Fibroblast of lung (primary cell): ENCODE data around the gene CATSPERZ. TPM values are rescaled to one million over a fixed set of nuclear protein-coding genes. Genes with fewer than 3 reads are reported as not detected.
A peak's percentile ranks its signal among the peaks of the same experiment; 100 is the strongest.

ENCODE experiments used
- DNase-seq, 2 donors: peaks; one replicate each; pipeline versions ENCODE4 v3.0.0 to v3.0.0-alpha.2; 2010; ENCODE audit warnings: low read depth in 2 of 2
- H2AFZ ChIP-seq: 2 replicates; pipeline ENCODE4 v1.5.1; 2012; ENCODE audit warnings: low read length, control low read depth, inconsistent platforms
- H3K27ac ChIP-seq: 2 replicates; pipeline ENCODE4 v1.5.1; 2011; ENCODE audit warnings: low read length, control low read depth; ENCODE audit not compliant: insufficient read depth
- H3K27me3 ChIP-seq: 2 replicates; pipeline ENCODE4 v1.5.1; 2011; ENCODE audit warnings: mild to moderate bottlenecking, low read length; ENCODE audit not compliant: control insufficient read depth, insufficient read depth
- H3K36me3 ChIP-seq: 2 replicates; pipeline ENCODE4 v1.5.1; 2011; ENCODE audit warnings: low read length; ENCODE audit not compliant: control insufficient read depth, insufficient read depth
- H3K4me1 ChIP-seq: 2 replicates; pipeline ENCODE4 v1.5.1; 2011; ENCODE audit warnings: low read length; ENCODE audit not compliant: control insufficient read depth, insufficient read depth; ENCODE audit errors: extremely low read depth
- H3K4me2 ChIP-seq: 2 replicates; pipeline ENCODE4 v1.5.1; 2011; ENCODE audit warnings: low read length, control low read depth; ENCODE audit not compliant: insufficient read depth; ENCODE audit errors: extremely low read depth
- H3K4me3 ChIP-seq, 4 experiments: fragments of 200-600 bp in 1 of 4; sonication (generic) in 1 of 4; replicated peaks in 1 of 4; 2 replicates each; pipeline ENCODE4 v1.5.1; 2011 to 2016; ENCODE audit warnings: low read length in 4 of 4, low read depth in 3 of 4, mild to moderate bottlenecking in 3 of 4, control low read depth in 2 of 4, inconsistent platforms in 1 of 4, mixed read lengths in 1 of 4; ENCODE audit not compliant: insufficient read depth in 1 of 4; ENCODE audit errors: control extremely low read depth in 1 of 4
- H3K79me2 ChIP-seq: 2 replicates; pipeline ENCODE4 v1.5.1; 2012; ENCODE audit warnings: mild to moderate bottlenecking, low read length, inconsistent platforms; ENCODE audit not compliant: control insufficient read depth, insufficient read depth
- H3K9ac ChIP-seq: 2 replicates; pipeline ENCODE4 v1.5.1; 2011; ENCODE audit warnings: mild to moderate bottlenecking, low read length, control low read depth; ENCODE audit not compliant: insufficient read depth
- H3K9me3 ChIP-seq: 2 replicates; pipeline ENCODE4 v1.5.1; 2012; ENCODE audit warnings: low read depth, low read length; ENCODE audit not compliant: control insufficient read depth, insufficient read depth
- H4K20me1 ChIP-seq: 2 replicates; pipeline ENCODE4 v1.5.1; 2011; ENCODE audit warnings: low read length; ENCODE audit not compliant: control insufficient read depth, insufficient read depth; ENCODE audit errors: extremely low read depth
- EZH2 ChIP-seq: IDR thresholded peaks from 2 replicates; pipeline ENCODE4 v1.5.1; 2012; ENCODE audit warnings: low read length, control low read depth, mild to moderate bottlenecking; ENCODE audit errors: missing control alignments
- polyA plus RNA-seq, 2 donors: library from polyadenylated mRNA; depleted of rRNA in 1 of 2; stranded (reverse) in 1 of 2; unstranded in 1 of 2; fragments of >200 nt; gene quantifications; 2 replicates each; pipeline ENCODE4 v1.2.1, GENCODE V29; 2011 to 2012; ENCODE audit warnings: missing spikeins in 1 of 2
- total RNA-seq: library from RNA; depleted of rRNA; stranded (reverse); fragments of >200 nt; gene quantifications from 2 replicates; pipeline ENCODE4 v1.2.1, GENCODE V29; 2014
- TF ChIP-seq, protein P1 (sequence below), 2 donors: IDR thresholded peaks in 1 of 2; conservative IDR thresholded peaks in 1 of 2; 1 replicate in 1 of 2; 2 replicates in 1 of 2; pipeline ENCODE4 v1.5.1; 2011 to 2012; ENCODE audit warnings: low read length in 2 of 2, control low read depth in 1 of 2, inconsistent platforms in 1 of 2, low read depth in 1 of 2, mild to moderate bottlenecking in 1 of 2

Gene CATSPERZ
- total and polyA plus RNA-seq, 2 donors (not counting 1 experiment from before 2014, with no cell fraction given), result 0.33 TPM; not detected in 1

DNA sequence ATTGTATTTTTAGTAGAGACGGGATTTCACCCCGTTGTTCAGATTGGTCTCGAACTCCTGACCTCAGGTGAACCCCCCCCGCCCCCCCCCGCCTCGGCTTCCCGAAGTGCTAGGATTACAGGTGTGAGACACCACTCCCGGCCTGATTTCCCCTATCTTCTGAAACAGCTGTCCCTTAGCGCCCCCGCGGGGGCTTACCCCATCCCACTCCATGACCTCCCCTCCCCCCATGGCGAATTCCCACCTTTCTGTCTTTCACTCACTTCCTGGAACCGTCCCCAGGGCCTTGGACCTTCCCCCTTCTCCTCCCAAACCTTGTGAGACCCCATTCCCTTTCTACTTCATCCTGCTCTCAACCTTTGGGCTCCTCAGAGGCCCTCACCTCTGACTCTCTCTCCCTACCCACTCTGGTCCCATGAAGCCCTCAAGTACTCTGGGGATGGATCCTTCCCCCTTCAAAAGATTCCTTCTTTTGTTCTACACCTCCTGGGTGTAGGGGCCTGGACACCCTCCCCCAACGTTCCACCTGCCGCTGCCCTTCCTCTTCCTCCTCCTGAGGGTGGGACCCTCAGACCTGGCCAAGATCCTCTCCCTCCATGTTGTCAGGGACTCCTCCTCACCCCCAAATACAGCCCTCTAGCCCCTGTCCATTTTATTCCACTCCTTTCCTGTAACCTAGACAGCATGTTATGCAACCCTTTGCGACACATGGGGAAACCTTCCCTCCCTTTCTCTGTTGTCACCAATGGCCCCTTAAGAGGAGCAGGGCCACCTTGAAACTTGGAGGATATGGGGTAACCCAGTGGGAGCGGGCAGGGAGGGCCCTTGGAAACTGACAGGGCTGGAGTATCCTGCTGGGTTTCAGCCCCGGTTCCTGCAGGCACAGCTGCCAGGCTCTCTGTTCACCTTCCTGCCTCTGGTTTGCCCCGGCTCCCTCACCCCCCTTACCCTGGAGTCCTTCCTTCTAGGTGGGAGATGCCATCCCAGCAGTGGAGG, 18.9 kb downstream of the CATSPERZ start:
- peaks cover 13% of the 10 kb centered on the region for H3K79me2 ChIP-seq
- no peaks in the 10 kb centered on the region for H3K9me3 ChIP-seq
- no peaks in the 10 kb centered on the region for H3K4me1 ChIP-seq
- H3K36me3 ChIP-seq, result peaks cover 14% of the 10 kb centered on the region
- peak overlapping the region; percentile 93 for H3K4me2 ChIP-seq
- peak overlapping the region; percentile 92 for H3K9ac ChIP-seq
- no peak overlapping the region for H3K27ac ChIP-seq
- peak overlapping the region; percentile 73 to 97 (median 76) for H3K4me3 ChIP-seq
- TF ChIP-seq, protein P1, sequence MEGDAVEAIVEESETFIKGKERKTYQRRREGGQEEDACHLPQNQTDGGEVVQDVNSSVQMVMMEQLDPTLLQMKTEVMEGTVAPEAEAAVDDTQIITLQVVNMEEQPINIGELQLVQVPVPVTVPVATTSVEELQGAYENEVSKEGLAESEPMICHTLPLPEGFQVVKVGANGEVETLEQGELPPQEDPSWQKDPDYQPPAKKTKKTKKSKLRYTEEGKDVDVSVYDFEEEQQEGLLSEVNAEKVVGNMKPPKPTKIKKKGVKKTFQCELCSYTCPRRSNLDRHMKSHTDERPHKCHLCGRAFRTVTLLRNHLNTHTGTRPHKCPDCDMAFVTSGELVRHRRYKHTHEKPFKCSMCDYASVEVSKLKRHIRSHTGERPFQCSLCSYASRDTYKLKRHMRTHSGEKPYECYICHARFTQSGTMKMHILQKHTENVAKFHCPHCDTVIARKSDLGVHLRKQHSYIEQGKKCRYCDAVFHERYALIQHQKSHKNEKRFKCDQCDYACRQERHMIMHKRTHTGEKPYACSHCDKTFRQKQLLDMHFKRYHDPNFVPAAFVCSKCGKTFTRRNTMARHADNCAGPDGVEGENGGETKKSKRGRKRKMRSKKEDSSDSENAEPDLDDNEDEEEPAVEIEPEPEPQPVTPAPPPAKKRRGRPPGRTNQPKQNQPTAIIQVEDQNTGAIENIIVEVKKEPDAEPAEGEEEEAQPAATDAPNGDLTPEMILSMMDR (conservative IDR thresholded peaks at IDR 0.05 in 1 of 2, IDR thresholded peaks at IDR 0.05 in 1 of 2; ENCODE audit: low read depth in 1 of 2, low read length in 2 of 2), result no peak
- TF ChIP-seq EZH2, result no peak
- DNase-seq, result no peak
- no peaks in the 10 kb centered on the region for H3K27me3 ChIP-seq
- H2AFZ ChIP-seq, result no peak overlapping the region
- H4K20me1 ChIP-seq, result no peaks in the 10 kb centered on the region

GRCh38 chr11:64320556-64320955, 20.4 kb downstream of the CATSPERZ start:
- Histone ChIP-seq H3K4me2 (no peak overlapping the region), H3K9ac (no peak overlapping the region), H3K27me3 (no peaks in the 10 kb centered on the region), H3K27ac (no peak overlapping the region), H2AFZ (no peak overlapping the region), H3K79me2 (peaks cover 13% of the 10 kb centered on the region), H3K4me3 (no peak overlapping the region), H3K36me3 (peaks cover 5% of the 10 kb centered on the region), H3K9me3 (no peaks in the 10 kb centered on the region), H4K20me1 (no peaks in the 10 kb centered on the region), H3K4me1 (no peaks in the 10 kb centered on the region)
- DNase-seq, result no peak
- TF ChIP-seq, protein P1 (conservative IDR thresholded peaks at IDR 0.05 in 1 of 2, IDR thresholded peaks at IDR 0.05 in 1 of 2; ENCODE audit: low read depth in 1 of 2, low read length in 2 of 2), result no peak
- no peak for TF ChIP-seq EZH2

DNA sequence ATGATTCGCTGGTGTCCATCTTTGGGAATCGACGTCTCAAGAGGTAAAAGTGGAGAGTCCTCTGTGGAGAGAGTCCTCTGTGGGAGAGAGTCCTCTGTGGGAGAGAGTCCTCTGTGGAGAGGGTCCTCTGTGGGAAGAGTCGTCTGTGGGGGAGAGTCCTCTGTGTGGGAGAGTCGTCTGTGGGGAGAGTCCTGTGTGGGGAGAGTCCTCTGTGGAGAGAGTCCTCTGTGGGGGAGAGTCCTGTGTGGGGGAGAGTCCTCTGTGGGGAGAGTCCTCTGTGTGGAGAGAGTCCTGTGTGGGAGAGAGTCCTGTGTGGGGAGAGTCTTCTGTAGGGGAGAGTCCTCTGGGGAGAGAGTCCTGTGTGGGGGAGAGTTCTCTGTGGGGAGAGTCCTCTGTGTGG, 20.9 kb downstream of the CATSPERZ start:
- H3K9me3 ChIP-seq, result no peaks in the 10 kb centered on the region
- H3K4me1 ChIP-seq, result no peaks in the 10 kb centered on the region
- no peaks in the 10 kb centered on the region for H3K27me3 ChIP-seq
- H3K4me3 ChIP-seq, result no peak overlapping the region
- no peak overlapping the region for H2AFZ ChIP-seq
- no peaks in the 10 kb centered on the region for H4K20me1 ChIP-seq
- no peak for DNase-seq
- H3K79me2 ChIP-seq, result peaks cover 12% of the 10 kb centered on the region
- H3K4me2 ChIP-seq, result no peak overlapping the region
- TF ChIP-seq, protein P1 (conservative IDR thresholded peaks at IDR 0.05 in 1 of 2, IDR thresholded peaks at IDR 0.05 in 1 of 2; ENCODE audit: low read depth in 1 of 2, low read length in 2 of 2), result no peak
- TF ChIP-seq EZH2, result no peak
- H3K27ac ChIP-seq, result no peak overlapping the region
- H3K9ac ChIP-seq, result no peak overlapping the region
- peaks cover 5% of the 10 kb centered on the region for H3K36me3 ChIP-seq
